Measurements from ENCODE around the gene KIF3C.
A peak's percentile ranks its signal among the peaks of the same experiment; 100 is the strongest.
"Not testable (repeated sequence)": the region's sequence is repeated elsewhere in the genome, so short reads cannot be mapped to it uniquely, and the experiment has no call there.

KIF3C gene

DNA sequence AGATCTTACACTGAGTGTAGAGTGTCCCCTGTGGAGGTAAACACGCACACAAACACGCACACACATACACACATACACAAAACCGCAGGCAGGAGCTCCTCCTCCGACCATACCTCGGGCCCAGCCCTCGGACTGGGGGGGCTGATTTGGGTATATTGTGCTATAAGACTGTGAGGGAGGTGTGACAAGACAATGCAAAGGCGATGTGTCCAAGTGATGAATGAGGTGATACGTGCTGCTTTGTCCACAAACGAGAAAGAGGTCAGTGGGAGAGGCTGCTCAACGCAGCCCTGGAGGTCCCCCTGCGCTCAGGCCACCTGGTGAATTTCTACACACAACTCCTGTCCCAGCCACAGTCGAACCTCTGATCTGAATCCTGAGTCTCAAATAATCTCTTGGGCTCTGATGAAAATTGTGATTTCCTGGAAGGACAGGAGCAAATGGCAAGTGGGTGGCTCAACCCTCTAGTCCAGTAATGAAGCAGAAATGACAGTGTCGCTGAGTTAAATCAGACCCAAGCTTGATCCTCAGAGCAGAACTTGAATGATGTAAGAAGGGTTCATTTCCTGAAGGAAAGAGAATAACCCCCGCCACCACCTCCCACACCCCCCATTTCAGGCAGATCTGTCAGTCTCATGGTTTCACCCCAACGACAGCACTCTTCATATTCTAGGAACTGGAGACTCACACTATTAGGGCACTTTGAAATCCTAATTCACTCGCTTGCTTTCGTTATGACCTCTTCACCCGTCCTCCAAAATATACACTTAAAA, 55.1 kb downstream of the KIF3C start:
- DNase-seq: no peak
- Mint-ChIP-seq H3K27ac (peak overlapping the region; percentile 20), H3K4me3 (no peak overlapping the region), H3K36me3 (ENCODE audit: low read depth) (no peaks in the 10 kb centered on the region), H3K4me1 (ENCODE audit: low read depth) (peaks cover 7% of the 10 kb centered on the region), H3K27me3 (no peaks in the 10 kb centered on the region), H3K9me3 (no peaks in the 10 kb centered on the region)

DNA sequence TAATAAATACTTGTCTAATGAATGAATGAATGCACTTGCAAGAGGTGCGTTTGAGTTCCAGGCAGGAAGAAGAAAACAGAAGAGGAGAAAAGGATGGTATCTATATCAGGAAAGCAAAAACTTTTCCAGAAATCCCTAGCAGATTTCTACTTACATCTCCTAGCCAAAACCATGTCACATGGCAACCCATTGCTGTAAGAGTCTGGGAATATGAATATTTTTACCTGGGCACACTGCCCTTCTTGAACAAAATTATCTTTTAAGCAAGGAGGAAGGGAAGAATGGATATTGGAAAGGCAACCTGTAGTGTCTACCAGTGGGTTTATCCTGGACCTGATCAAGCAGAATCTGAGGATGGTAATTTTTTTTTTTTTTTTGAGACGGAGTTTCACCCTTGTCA, 59.8 kb downstream of the KIF3C start:
- no peak overlapping the region for H3K27ac Mint-ChIP-seq
- H3K27me3 Mint-ChIP-seq: no peaks in the 10 kb centered on the region
- no peak overlapping the region for H3K4me3 Mint-ChIP-seq
- H3K36me3 Mint-ChIP-seq (ENCODE audit: low read depth): no peaks in the 10 kb centered on the region
- H3K4me1 Mint-ChIP-seq (ENCODE audit: low read depth): peaks cover 6% of the 10 kb centered on the region
- no peaks in the 10 kb centered on the region for H3K9me3 Mint-ChIP-seq
- no peak for DNase-seq

DNA sequence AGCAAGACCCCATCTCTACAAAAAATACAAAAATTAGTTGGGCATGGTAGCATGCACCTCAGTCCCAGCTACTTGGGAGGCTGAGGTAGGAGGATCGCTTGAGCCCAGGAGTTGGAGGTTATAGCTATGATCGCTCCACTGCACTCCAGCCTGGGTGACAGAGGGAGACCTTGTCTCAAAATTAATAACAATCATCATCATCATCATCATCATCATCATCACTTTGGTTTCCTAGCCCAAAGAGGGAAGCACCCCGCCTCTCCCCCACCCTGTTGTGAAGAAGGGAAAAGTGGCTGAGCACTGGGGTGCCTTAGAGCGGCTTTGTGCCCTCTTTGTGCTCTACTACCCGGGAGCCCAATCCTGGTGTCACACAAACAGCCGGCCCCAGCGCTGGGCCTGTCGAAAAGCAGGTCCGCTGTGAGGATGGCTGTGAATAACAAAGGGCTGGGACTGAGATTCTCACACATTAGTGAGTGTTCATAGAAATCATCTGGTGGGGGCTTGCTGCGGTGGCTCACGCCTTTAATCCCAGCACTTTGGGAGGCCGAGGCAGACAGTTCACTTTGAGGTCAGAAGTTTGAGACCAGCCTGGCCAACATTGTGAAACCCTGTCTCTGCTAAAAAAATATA, 61.4 kb downstream of the KIF3C start:
- H3K4me3 Mint-ChIP-seq: no peak overlapping the region
- no peak overlapping the region for H3K27ac Mint-ChIP-seq
- H3K27me3 Mint-ChIP-seq: no peaks in the 10 kb centered on the region
- peaks cover 9% of the 10 kb centered on the region for H3K4me1 Mint-ChIP-seq (ENCODE audit: low read depth)
- no peak for DNase-seq
- H3K36me3 Mint-ChIP-seq (ENCODE audit: low read depth): no peaks in the 10 kb centered on the region
- no peaks in the 10 kb centered on the region for H3K9me3 Mint-ChIP-seq

DNA sequence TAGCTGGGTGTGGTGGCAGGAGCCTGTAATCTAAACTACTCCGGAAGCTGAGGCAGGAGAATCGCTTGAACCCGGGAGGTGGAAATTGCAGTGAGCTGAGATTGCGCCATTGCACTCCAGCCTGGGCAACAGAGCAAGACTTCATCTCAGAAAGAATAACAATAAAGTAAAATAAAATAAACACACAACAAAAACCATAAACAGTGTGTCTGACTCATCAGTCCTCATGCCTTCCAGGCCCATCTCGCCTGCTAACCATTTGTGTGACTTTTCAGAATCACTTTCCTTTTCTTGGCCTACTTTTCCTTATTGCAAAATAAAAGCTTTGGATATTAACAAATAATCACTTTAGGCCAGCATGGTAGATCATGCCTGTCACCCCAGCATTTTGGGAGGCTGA, 62.0 kb downstream of the KIF3C start:
- peaks cover 11% of the 10 kb centered on the region for H3K4me1 Mint-ChIP-seq (ENCODE audit: low read depth)
- H3K9me3 Mint-ChIP-seq: no peaks in the 10 kb centered on the region
- H3K4me3 Mint-ChIP-seq: no peak overlapping the region

DNA sequence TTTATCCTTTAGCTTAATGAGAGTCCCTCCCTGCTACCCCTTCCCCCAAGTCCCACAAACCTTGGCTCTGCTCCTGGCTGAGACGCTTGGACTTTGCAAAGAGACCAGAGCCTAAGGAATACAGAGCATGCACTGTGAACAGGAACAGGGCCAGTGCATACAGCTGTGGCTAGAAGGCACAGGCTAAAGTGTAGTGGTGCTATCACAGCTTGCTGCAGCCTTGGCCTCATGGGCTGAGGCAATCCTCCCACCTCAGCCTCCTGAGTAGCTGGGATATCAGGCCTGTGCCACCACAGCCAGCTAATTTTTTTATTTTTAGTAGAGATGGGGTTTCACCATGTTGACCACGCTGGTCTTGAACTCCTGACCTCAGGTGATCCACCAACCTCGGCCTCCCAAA, 64.5 kb downstream of the KIF3C start:
- Mint-ChIP-seq H3K27ac (no peak overlapping the region), H3K36me3 (ENCODE audit: low read depth) (no peaks in the 10 kb centered on the region), H3K4me3 (no peak overlapping the region)

More for the DNA sequence above, 62.0 kb downstream of the KIF3C start:
- Mint-ChIP-seq H3K27ac (no peak overlapping the region), H3K36me3 (ENCODE audit: low read depth) (no peaks in the 10 kb centered on the region), H3K27me3 (no peaks in the 10 kb centered on the region)
- DNase-seq: no peak

DNA sequence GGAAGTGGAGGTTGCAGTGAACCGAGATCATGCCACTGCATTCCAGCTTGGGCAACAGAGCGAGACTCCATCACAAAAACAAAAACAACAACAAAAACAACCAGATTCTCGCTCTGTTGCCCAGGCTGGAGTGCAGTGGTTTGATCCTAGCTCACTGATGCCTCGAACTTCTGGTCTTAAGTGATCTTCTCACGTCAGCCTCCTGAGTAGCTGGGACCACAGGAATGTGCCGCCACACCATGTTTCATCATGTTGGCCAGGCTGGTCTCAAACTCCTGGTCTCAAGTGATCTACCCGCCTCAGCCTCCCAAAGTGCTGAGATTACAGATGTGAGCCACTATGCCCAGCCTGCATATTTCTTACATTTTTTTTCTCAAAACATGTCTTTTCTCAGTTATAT, 64.9 kb downstream of the KIF3C start:
- H3K4me1 Mint-ChIP-seq (ENCODE audit: low read depth): peaks cover 11% of the 10 kb centered on the region

More for the DNA sequence above, 64.5 kb downstream of the KIF3C start:
- no peaks in the 10 kb centered on the region for H3K9me3 Mint-ChIP-seq
- H3K4me1 Mint-ChIP-seq (ENCODE audit: low read depth): peaks cover 11% of the 10 kb centered on the region
- no peaks in the 10 kb centered on the region for H3K27me3 Mint-ChIP-seq
- DNase-seq: no peak

DNA sequence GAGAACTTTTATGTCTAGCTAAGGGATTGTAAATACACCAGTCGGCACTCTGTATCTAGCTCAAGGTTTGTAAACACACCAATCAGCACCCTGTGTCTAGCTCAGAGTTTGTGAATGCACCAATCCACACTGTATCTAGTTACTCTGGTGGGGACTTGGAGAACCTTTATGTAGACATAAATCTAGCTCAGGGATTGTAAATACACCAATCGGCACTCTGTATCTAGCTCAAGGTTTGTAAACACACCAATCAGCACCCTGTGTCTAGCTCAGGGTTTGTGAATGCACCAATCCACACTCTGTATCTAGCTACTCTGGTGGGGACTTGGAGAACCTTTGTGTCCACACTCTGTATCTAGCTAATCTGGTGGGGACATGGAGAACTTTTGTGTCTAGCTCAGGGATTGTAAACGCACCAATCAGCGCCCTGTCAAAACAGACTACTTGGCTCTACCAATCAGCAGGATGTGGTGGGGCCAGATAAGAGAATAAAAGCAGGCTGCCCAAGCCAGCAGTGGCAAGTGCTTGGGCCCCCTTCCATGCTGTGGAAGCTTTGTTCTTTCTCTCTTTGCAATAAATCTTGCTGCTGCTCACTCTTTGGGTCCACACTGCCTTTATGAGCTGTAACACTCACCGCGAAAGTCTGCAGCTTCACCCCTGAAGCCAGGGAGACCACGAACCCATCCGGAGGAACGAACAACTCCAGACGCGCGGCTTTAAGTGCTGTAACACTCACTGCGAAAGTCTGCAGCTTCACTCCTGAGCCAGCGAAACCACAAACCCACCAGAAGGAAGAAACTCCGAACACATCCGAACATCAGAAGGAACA, 66.1 kb downstream of the KIF3C start:
- H3K9me3 Mint-ChIP-seq; H3K36me3 Mint-ChIP-seq (ENCODE audit: low read depth); H3K27me3 Mint-ChIP-seq: not testable (repeated sequence)
- peak; percentile 59 for DNase-seq
- H3K4me1 Mint-ChIP-seq (ENCODE audit: low read depth): peaks cover 11% of the 10 kb centered on the region
- H3K4me3 Mint-ChIP-seq: peak overlapping the region; percentile 70
- H3K27ac Mint-ChIP-seq: peak overlapping the region; percentile 37

More for the DNA sequence above, 64.9 kb downstream of the KIF3C start:
- DNase-seq; H3K36me3 Mint-ChIP-seq (ENCODE audit: low read depth); H3K27me3 Mint-ChIP-seq; H3K9me3 Mint-ChIP-seq; H3K4me3 Mint-ChIP-seq; H3K27ac Mint-ChIP-seq: not testable (repeated sequence)

DNA sequence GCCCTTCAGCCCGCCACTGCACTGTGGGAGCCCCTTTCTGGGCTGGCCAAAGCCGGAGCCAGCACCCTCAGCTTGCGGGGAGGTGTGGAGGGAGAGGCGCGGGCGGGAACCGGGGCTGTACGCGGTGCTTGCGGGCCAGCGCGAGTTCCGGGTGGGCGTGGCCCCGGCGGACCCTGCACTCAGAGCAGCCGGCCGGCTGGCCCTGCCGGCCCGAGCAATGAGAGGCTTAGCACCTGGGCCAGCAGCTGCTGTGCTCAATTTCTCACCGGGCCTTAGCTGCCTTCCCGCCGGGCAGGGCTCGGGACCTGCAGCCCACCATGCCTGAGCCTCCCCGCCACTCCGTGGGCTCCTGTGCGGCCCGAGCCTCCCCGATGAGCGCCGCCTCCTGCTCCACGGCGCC, 66.9 kb downstream of the KIF3C start:
- not testable (repeated sequence) for H3K9me3 Mint-ChIP-seq; H3K36me3 Mint-ChIP-seq (ENCODE audit: low read depth); DNase-seq; H3K4me3 Mint-ChIP-seq; H3K27me3 Mint-ChIP-seq; H3K27ac Mint-ChIP-seq
- peaks cover 11% of the 10 kb centered on the region for H3K4me1 Mint-ChIP-seq (ENCODE audit: low read depth)

DNA sequence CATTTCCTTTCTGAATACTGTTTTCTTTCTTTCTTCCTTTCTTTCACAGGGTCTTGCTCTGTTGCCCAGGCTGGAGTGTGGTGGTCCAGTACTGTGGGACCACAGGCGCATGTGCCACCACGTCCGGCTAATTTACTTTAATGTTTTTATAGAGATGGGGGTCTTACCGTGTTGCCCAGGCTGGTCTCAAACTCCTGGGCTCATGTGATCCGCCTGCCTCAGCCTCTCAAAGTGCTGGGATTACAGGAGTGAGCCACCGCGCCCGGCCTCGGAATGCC, 68.7 kb downstream of the KIF3C start:
- not testable (repeated sequence) for H3K27ac Mint-ChIP-seq; H3K27me3 Mint-ChIP-seq; H3K9me3 Mint-ChIP-seq; H3K4me3 Mint-ChIP-seq; H3K36me3 Mint-ChIP-seq (ENCODE audit: low read depth); DNase-seq
- H3K4me1 Mint-ChIP-seq (ENCODE audit: low read depth): peaks cover 11% of the 10 kb centered on the region

DNA sequence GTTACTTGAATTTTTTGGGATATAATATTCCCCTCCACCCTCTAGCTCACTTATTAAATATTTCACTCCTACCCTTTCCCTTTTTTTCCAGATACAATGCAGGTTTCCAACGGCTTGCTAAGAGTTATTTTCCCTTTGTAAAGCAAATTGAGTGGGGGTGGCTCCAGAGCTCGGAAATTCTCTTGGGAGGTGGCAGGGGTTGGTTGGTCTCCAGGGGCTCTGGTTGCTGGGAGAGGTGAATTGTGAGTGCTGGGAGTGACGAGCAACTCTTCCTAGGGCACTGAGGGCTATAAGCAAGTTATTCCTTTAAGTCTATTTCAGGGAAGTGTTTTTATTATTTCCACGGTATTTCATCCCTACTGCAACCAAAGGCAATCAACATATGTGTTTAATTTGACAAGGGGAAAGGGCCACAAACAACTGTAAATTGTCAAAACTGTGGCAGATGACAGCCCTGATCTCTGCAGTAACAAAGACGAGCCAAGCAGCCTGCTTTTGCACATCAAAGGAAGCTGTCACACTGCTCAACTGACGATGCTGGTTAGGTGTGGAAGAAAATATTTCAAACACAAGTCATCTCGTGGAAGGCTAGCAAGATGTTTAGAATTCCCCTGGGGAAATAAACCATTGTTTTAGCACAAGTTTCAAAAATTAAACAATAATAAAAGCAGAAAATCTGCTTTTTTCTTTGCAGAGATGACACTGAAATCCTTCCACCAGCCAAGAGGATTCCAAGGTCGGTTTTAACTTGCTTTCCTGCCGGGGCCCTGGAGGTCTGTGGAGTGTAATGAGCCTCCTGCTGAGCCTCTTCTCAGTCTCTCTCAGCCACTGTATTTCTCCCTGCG, 69.2 kb downstream of the KIF3C start:
- no peaks in the 10 kb centered on the region for H3K27me3 Mint-ChIP-seq
- no peak overlapping the region for H3K27ac Mint-ChIP-seq
- DNase-seq: no peak
- no peak overlapping the region for H3K4me3 Mint-ChIP-seq
- no peaks in the 10 kb centered on the region for H3K9me3 Mint-ChIP-seq
- no peaks in the 10 kb centered on the region for H3K36me3 Mint-ChIP-seq (ENCODE audit: low read depth)
- peaks cover 11% of the 10 kb centered on the region for H3K4me1 Mint-ChIP-seq (ENCODE audit: low read depth)

DNA sequence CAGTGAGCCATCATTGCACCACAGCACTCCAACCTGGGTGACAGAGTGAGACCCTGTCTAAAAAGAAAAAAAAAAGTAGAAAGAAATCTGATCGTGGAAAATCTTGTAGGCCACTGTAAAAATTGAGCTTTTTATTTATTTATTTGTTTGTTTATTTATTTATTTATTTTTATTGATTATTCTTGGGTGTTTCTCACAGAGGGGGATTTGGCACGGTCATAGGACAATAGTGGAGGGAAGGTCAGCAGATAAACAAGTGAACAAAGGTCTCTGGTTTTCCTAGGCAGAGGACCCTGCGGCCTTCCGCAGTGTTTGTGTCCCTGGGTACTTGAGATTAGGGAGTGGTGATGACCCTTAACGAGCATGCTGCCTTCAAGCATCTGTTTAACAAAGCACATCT, 72.7 kb downstream of the KIF3C start:
- H3K4me1 Mint-ChIP-seq (ENCODE audit: low read depth); H3K9me3 Mint-ChIP-seq; H3K4me3 Mint-ChIP-seq; H3K36me3 Mint-ChIP-seq (ENCODE audit: low read depth); DNase-seq; H3K27me3 Mint-ChIP-seq; H3K27ac Mint-ChIP-seq: not testable (repeated sequence)

DNA sequence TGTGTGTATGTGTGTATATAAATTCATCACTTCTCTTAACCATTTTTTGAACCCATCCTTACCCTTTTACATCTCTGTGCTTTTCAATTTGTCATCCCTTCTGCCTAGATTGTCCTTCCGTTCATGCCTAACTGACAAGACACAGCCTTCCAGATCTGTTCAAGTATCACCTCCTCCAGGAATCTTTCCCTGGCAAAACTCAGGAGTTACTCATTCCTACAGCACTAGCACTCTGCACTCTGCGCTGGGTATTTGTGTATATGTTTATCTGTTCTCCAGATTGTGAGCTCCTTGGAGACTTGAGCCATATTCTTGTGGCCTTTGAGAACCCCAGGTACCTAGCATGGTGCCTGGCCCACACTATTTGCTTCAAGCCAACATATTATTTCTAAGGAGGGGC, 77.2 kb downstream of the KIF3C start:
- DNase-seq: no peak
- H3K36me3 Mint-ChIP-seq (ENCODE audit: low read depth): no peaks in the 10 kb centered on the region
- H3K9me3 Mint-ChIP-seq: no peaks in the 10 kb centered on the region
- no peak overlapping the region for H3K4me3 Mint-ChIP-seq
- no peak overlapping the region for H3K27ac Mint-ChIP-seq
- no peaks in the 10 kb centered on the region for H3K4me1 Mint-ChIP-seq (ENCODE audit: low read depth)
- H3K27me3 Mint-ChIP-seq: no peaks in the 10 kb centered on the region

DNA sequence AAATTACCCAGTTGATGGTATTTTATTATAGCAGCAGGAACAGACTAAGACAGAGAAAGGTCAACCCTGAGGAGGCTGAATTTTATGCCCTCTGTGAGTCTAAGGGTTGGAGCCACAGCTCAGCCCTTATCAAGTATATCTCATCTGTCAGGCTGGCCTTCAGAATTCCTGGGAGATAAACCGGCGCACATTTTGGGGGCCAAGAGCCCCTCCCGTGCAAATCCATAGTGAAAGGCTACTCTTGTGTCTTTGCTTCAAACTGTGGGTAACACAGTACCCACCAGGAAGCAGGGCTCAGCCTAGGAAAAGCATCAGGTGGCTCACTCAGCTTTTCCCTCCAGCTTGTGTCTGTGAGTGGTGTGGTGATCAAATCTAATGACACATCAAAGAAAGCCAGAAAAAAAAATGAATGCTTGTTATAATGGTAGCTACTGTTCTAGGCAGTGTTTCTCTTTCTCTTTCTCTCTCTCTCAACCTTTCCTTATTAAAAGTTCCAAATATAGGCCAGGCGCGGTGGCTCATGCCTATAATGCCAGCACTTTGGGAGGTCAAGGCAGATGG, 79.0 kb downstream of the KIF3C start:
- Mint-ChIP-seq H3K27me3 (no peaks in the 10 kb centered on the region), H3K27ac (no peak overlapping the region), H3K4me3 (no peak overlapping the region), H3K9me3 (no peaks in the 10 kb centered on the region), H3K4me1 (ENCODE audit: low read depth) (no peaks in the 10 kb centered on the region), H3K36me3 (ENCODE audit: low read depth) (no peaks in the 10 kb centered on the region)
- DNase-seq: no peak

DNA sequence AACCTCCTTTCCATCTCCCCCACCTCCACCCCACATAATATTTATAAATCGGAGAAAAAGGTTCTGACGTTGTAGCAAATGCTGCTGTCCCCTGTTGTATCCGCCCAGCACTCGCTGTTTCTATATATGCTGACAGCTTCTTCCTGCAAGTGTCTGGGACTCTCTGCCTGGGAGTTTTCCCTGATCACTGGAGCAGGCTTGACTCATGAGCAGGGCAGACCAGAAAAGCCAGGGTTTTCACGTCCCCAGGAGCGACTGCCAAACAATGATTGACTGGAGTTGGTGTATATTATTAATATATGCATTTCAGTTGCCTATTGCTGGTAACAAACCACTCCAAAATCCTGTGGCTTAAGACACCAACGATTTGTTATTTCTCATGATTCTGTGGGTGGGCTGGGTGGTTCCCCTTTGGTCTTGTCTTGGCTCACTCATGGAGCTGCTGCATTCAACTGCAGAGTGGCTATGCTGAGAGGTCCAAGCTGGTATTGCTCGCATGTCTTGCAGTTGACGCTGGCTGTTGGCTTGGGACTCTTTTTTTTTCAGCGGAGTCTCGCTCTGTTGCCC, 82.8 kb downstream of the KIF3C start:
- Mint-ChIP-seq H3K27me3 (no peaks in the 10 kb centered on the region), H3K36me3 (ENCODE audit: low read depth) (no peaks in the 10 kb centered on the region), H3K4me3 (no peak overlapping the region), H3K27ac (no peak overlapping the region), H3K9me3 (no peaks in the 10 kb centered on the region), H3K4me1 (ENCODE audit: low read depth) (no peaks in the 10 kb centered on the region)
- no peak for DNase-seq
